Heart left ventricle (tissue), 16 donors: Measurements from ENCODE around the gene NAALADL2. TPM values are rescaled to one million over a fixed set of nuclear protein-coding genes. Genes with fewer than 3 reads are reported as not detected.

ENCODE experiments used
- ATAC-seq, 4 donors: fragments of 200-7000 bp; cut with Tn5 transposase; one replicate each; pipeline ENCODE4 v1.9.1; 2020 to 2022; ENCODE audit warnings: moderate library complexity in 4 of 4, mild to moderate bottlenecking in 3 of 4, moderate number of reproducible peaks in 1 of 4
- DNase-seq, 5 donors: peaks; one replicate each; pipeline ENCODE4 v3.0.0-alpha.2; 2020
- H3K27ac ChIP-seq, 12 donors: fragments of 200-600 bp; sonication (generic) in 4 of 12; one replicate each; pipeline versions ENCODE4 v1.5.0 to v1.8.0; 2016 to 2022; ENCODE audit warnings: mild to moderate bottlenecking in 2 of 12
- H3K27me3 ChIP-seq, 9 donors: fragments of 200-600 bp; sonication (generic) in 2 of 9; one replicate each; pipeline versions ENCODE4 v1.5.1 to v1.8.0; 2016 to 2022; ENCODE audit warnings: mild to moderate bottlenecking in 3 of 9
- H3K36me3 ChIP-seq, 9 donors: fragments of 200-600 bp; sonication (generic) in 2 of 9; one replicate each; pipeline versions ENCODE4 v1.5.0 to v1.8.0; 2018 to 2022; ENCODE audit warnings: mild to moderate bottlenecking in 2 of 9
- H3K4me1 ChIP-seq, 12 donors: fragments of 200-600 bp; sonication (generic) in 4 of 12; one replicate each; pipeline versions ENCODE4 v1.5.0 to v1.8.0; 2016 to 2022; ENCODE audit warnings: mild to moderate bottlenecking in 3 of 12
- H3K4me3 ChIP-seq, 12 donors: fragments of 200-600 bp; sonication (generic) in 4 of 12; one replicate each; pipeline versions ENCODE4 v1.5.0 to v1.8.0; 2017 to 2022; ENCODE audit warnings: mild to moderate bottlenecking in 9 of 12, moderate library complexity in 4 of 12
- H3K9me3 ChIP-seq, 12 donors: fragments of 200-600 bp; sonication (generic) in 4 of 12; one replicate each; pipeline versions ENCODE4 v1.5.0 to v1.8.0; 2016 to 2022; ENCODE audit warnings: mild to moderate bottlenecking in 1 of 12
- CTCF ChIP-seq, 12 donors: fragments of 200-600 bp; sonication (generic) in 4 of 12; IDR thresholded peaks; one replicate each; pipeline versions ENCODE4 v1.5.0 to v1.8.0; 2018 to 2022; ENCODE audit warnings: antibody characterized with exemption in 12 of 12, mild to moderate bottlenecking in 5 of 12
- POLR2A ChIP-seq, 2 donors: fragments of 450-650 bp; IDR thresholded peaks; one replicate each; pipeline ENCODE4 v1.6.1; 2017; ENCODE audit warnings: antibody characterized with exemption in 2 of 2, mild to moderate bottlenecking in 2 of 2, moderate library complexity in 2 of 2
- WGBS, 4 donors: extraction: QIAGEN DNeasy Blood & Tissue Kit in 2 of 4; methylation state at CpG; one replicate each; pipeline versions ENCODE4 v1.1.5 to v1.1.7; 2013 to 2018; 5-methylcytosine and 5-hydroxymethylcytosine counted together
- intact Hi-C, 10 donors: fragments of 100-400 bp; cut with DNase I; formaldehyde crosslinking; loops; one replicate each; pipeline versions ENCODE4 v1.11.1 to v1.14.2; 2022
- polyA plus RNA-seq, 2 donors: library from polyadenylated mRNA; stranded (reverse); fragments of 200-250 nt; gene quantifications; one replicate each; pipeline ENCODE4 v1.2.3, GENCODE V29; 2013
- total RNA-seq, 9 donors: library from RNA; depleted of rRNA in 2 of 9; stranded (reverse); fragments of >200 nt in 2 of 9; fragmentation: NEBNext Ultra II Directional in 3 of 9; extraction: Animal tissue kit (Norgen Biotek cat#: 25700) in 3 of 9; gene quantifications; one replicate each; pipeline versions ENCODE4 v1.1.0 to v1.2.4, GENCODE V29; 2016 to 2023
- donor health status: ischemic (EF 13 %, LVEDD 7.1; RV severe dilation, severe dysfunction).
- donor health status: healthy with polysubstance abuse.
- donor health status: DM: no; HTN: yes; CAD: no.
- donor health status: DM: no; HTN: no; CAD: no.
- donor health status: ischemic (EF 25% LVEDD 6.9; RV normal size, moderate dysfunction).
- donor health status: ischemic (EF 25% LVEDD 5.7; RV mildly dilated, moderate dysfunction).
- donor health status: healthy.
- donor health status: DM: yes; HTN: yes; CAD: no.
- donor health status: ischemic (EF 35%, LVEDD 5.7; RV mildly dilated, moderate dysfunction).
- donor health status: nonischemic (EF 11% LVEDD 7.7; RV severe dilation, severe dysfunction).
- donor health status: DM: yes; HTN: yes; CAD: no.
- donor health status: PGD.
- donor health status: ischemic (EF 29% LVEDD 5.4; RV normal size, mild dysfunction).
- donor health status: nonischemic (EF 23%, LVEDD 6.1; RV moderate dilation, normal function).

Gene NAALADL2
- total and polyA plus RNA-seq, 11 donors = 0.23 to 8.5 (median 3.0) TPM

- Histone ChIP-seq H3K27ac (no peak overlapping the region), H3K4me3 (no peak overlapping the region), H3K36me3 (no peaks in the 10 kb centered on the region), H3K9me3 (no peaks in the 10 kb centered on the region), H3K4me1 (no peaks in the 10 kb centered on the region), H3K27me3 (no peaks in the 10 kb centered on the region)
- ATAC-seq (no peak), DNase-seq (no peak)
- TF ChIP-seq CTCF (IDR thresholded peaks at IDR 0.05) (no peak), POLR2A (IDR thresholded peaks at IDR 0.05) (no peak)
- 56 to 61% (median 58%) methylated on average over 4 of the region's 4 CpGs for WGBS, 4 donors
- intact Hi-C loops = no loop called here
Observed at GRCh38 chr3:175836617-175837016, 977.5 kb downstream of the NAALADL2 start.

- no peaks in the 10 kb centered on the region for H3K9me3 ChIP-seq
- WGBS, 4 donors = 68 to 82% (median 77%) methylated on average over 2 of the region's 2 CpGs
Observed at GRCh38 chr3:175837962-175838361, 978.8 kb downstream of the NAALADL2 start.

DNA sequence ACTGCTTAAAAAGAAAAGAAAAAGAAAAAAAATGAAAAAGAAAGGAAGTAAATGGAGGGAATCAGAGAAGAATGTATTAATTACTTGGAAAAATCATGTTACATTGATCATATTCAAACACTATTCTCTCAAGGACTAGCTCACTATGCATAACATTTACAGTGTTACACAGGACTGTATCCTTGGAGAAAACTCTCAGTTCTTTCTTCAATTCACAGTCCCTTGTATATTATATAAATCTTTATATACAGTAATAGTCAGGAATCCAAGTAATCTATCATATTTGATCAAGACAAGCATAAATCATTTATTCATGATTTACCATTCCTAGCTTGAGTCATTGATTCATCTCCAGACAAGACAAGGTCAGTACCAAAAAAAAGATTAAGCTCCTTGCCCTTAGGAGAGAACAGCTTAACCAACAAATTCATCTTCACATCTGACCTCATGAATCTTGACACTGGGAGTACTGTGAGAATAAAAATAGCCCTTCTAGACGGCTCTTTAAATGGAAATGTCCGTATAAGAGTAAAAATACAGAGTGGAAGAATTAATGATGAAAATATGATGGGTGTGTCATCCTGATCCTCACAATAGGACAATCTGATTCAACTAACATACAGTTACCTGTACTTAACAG lies 980.4 kb downstream of the NAALADL2 start:
- WGBS, 4 donors = 50 to 64% (median 60%) methylated on average over 2 of the region's 2 CpGs
- no peak for TF ChIP-seq CTCF (IDR thresholded peaks at IDR 0.05)
- TF ChIP-seq POLR2A (IDR thresholded peaks at IDR 0.05) = no peak
- Histone ChIP-seq H3K27me3 (no peaks in the 10 kb centered on the region), H3K9me3 (no peaks in the 10 kb centered on the region), H3K27ac (no peak overlapping the region), H3K4me3 (no peak overlapping the region), H3K4me1 (no peaks in the 10 kb centered on the region), H3K36me3 (no peaks in the 10 kb centered on the region)
- DNase-seq (no peak), ATAC-seq (no peak)
- intact Hi-C loops = no loop called here

More at GRCh38 chr3:175837962-175838361, 978.8 kb downstream of the NAALADL2 start:
- intact Hi-C loops = no loop called here
- Histone ChIP-seq H3K27me3 (no peaks in the 10 kb centered on the region), H3K27ac (no peak overlapping the region), H3K4me3 (no peak overlapping the region), H3K36me3 (no peaks in the 10 kb centered on the region), H3K4me1 (no peaks in the 10 kb centered on the region)
- DNase-seq (no peak), ATAC-seq (no peak)
- TF ChIP-seq CTCF (IDR thresholded peaks at IDR 0.05) (no peak), POLR2A (IDR thresholded peaks at IDR 0.05) (no peak)

- TF ChIP-seq CTCF (IDR thresholded peaks at IDR 0.05) (no peak), POLR2A (IDR thresholded peaks at IDR 0.05) (no peak)
- intact Hi-C loops = no loop called here
- H3K9me3 ChIP-seq = no peaks in the 10 kb centered on the region
Observed at GRCh38 chr3:175851541-175851940, 992.4 kb downstream of the NAALADL2 start.

More at GRCh38 chr3:175851541-175851940, 992.4 kb downstream of the NAALADL2 start:
- ATAC-seq = no peak
- H3K4me1 ChIP-seq = no peaks in the 10 kb centered on the region
- H3K36me3 ChIP-seq = no peaks in the 10 kb centered on the region
- WGBS, 4 donors = 78 to 82% (median 80%) methylated on average over 7 of the region's 7 CpGs
- no peak for DNase-seq
- no peak overlapping the region for H3K4me3 ChIP-seq
- H3K27me3 ChIP-seq = no peaks in the 10 kb centered on the region
- H3K27ac ChIP-seq = no peak overlapping the region
